Measurements from ENCODE around the gene MAX.

MAX gene

DNA sequence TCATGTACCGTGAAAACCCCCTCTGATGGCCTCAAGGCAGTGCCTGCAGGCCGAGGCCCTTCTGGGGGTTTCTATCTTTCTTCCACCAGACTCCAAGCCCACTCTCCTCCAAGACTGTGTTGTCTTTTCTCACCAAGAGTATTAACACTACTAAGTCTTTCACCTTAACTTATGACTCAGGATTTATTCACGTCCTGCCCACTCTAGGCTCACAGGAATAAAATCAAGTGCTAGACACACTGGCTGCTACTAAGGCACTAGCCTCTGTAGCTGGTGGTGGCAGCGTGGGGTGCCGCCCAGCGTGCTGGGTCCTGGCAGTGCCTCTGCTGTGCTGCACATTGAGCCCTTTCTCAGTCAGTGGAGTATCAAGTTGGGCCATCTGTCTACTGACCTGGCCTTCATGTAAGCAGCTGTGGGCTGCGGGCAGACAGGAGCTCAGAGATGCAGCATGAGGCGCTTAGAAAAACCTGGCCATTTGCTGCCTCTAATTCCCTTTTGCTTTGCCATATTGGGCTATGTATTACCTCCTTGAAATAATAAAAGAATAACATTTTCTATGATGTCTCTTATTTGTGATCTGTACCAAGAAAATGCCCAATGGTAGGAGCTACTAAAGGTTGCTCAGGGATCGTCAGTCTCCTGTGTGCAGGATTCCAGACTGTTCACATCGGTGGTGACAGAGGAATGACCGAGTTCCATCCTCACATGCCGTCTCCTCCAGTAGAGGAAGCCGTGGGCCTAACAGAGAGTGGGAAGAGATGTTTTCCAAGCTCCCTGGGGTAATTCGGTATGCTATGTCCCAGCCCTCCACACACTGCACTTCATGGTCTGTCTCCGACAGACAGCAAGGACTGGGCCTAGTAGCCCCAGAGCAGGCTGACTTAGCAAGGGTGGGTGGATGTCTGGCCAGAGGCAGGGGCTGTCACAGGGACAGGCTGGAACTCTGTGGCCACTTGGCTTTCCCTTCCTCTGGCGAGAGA lies 39.9 kb downstream of the MAX start:
- no peak overlapping the region for H3K4me3 ChIP-seq (replicated peaks; ENCODE audit: low read depth, low read length)
- DNase-seq (ENCODE audit: low read depth), result no peak
- TF ChIP-seq, protein P1, sequence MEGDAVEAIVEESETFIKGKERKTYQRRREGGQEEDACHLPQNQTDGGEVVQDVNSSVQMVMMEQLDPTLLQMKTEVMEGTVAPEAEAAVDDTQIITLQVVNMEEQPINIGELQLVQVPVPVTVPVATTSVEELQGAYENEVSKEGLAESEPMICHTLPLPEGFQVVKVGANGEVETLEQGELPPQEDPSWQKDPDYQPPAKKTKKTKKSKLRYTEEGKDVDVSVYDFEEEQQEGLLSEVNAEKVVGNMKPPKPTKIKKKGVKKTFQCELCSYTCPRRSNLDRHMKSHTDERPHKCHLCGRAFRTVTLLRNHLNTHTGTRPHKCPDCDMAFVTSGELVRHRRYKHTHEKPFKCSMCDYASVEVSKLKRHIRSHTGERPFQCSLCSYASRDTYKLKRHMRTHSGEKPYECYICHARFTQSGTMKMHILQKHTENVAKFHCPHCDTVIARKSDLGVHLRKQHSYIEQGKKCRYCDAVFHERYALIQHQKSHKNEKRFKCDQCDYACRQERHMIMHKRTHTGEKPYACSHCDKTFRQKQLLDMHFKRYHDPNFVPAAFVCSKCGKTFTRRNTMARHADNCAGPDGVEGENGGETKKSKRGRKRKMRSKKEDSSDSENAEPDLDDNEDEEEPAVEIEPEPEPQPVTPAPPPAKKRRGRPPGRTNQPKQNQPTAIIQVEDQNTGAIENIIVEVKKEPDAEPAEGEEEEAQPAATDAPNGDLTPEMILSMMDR (IDR thresholded peaks at IDR 0.05; ENCODE audit: low read length, missing control alignments), result no peak

DNA sequence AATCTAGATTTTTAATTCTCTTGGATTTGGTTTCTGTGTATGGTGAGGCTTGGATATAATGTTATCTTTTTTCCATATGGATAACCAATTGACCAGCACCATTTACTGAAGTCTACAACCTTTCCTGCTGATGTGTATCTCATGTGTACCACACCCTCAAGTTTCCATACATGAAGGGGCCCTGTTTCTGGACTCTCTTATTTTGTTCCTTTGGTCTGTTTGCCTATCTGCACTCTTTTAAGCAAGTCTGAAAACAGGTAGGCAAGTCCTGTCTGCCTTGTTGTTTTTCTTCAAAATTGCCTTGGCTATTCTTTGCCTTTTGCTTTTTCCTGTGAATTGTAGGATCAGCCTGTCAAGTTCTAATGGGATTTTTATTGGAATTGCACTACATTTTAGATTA lies 44.6 kb downstream of the MAX start:
- DNase-seq (ENCODE audit: low read depth), result no peak
- TF ChIP-seq, protein P1 (IDR thresholded peaks at IDR 0.05; ENCODE audit: low read length, missing control alignments), result no peak
- no peak overlapping the region for H3K4me3 ChIP-seq (replicated peaks; ENCODE audit: low read depth, low read length)

DNA sequence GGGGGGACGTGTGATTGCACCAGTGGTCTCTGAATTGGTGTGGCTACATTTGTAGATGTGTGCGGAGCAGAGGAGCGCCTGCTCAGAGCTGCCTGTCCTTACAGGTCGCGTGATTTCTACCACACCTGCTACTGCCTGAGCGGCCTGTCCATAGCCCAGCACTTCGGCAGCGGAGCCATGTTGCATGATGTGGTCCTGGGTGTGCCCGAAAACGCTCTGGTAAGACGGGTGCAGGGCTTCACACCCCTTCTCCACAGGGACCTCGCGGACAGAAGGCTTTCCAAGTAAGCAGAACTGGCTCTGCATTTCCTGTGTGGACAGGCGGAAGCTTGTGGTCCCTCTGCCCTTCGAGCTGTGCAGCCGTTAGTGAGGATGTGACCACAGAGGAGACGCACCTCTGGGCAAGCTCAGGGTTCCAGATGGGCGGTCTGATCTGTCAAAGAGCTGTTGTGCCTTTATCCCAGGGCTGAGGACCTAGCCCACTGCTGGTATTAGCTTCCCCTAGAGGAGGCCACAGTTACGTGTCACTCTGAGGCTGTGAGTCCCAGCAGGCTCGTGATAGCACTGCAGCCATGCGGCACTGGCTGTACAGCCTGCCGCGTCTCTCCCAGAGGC lies 47.7 kb downstream of the MAX start:
- H3K4me3 ChIP-seq (replicated peaks; ENCODE audit: low read depth, low read length), result no peak overlapping the region
- TF ChIP-seq, protein P1 (IDR thresholded peaks at IDR 0.05; ENCODE audit: low read length, missing control alignments), result no peak
- no peak for DNase-seq (ENCODE audit: low read depth)

DNA sequence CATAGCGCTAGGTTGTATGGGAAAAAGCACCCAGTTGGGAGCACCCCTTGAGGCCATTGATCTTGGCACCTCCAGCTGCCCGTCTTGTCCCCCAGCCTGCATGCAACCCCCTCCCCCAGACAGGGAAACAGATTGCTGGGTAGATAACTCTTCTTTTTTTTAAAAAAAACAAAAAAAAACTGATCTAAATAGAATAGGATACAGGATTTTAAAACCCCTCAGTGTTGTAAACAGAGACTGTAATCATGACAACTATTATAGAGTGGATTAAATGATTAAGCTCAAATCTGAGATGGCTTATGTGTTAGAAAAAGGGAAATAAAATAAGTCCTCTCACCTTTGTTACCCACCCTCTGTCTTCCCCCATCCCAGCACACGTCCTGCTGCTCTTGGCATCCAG lies 48.9 kb downstream of the MAX start:
- TF ChIP-seq, protein P1 (IDR thresholded peaks at IDR 0.05; ENCODE audit: low read length, missing control alignments), result no peak
- DNase-seq (ENCODE audit: low read depth), result no peak
- H3K4me3 ChIP-seq (replicated peaks; ENCODE audit: low read depth, low read length), result no peak overlapping the region

DNA sequence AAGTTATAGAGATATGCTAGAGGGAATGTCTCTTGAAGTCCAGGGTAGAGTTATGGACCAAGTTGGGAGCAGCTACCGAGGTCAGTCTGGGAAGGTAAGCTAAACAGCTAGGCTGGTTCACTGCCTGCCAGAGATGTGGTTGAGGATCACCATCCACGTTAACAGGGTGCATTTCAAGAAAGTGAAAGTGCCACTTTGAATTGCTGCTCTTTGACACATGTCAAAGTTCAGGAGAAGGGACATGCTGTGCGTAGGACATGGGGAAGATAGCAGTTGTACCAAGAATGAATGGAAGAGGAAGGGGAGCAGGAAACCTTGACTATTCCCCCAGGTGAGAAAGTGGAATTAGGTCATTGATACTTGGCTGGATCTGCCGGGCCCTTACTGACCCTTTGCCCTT lies 49.5 kb downstream of the MAX start:
- no peak for DNase-seq (ENCODE audit: low read depth)
- TF ChIP-seq, protein P1 (IDR thresholded peaks at IDR 0.05; ENCODE audit: low read length, missing control alignments), result no peak
- H3K4me3 ChIP-seq (replicated peaks; ENCODE audit: low read depth, low read length), result no peak overlapping the region

DNA sequence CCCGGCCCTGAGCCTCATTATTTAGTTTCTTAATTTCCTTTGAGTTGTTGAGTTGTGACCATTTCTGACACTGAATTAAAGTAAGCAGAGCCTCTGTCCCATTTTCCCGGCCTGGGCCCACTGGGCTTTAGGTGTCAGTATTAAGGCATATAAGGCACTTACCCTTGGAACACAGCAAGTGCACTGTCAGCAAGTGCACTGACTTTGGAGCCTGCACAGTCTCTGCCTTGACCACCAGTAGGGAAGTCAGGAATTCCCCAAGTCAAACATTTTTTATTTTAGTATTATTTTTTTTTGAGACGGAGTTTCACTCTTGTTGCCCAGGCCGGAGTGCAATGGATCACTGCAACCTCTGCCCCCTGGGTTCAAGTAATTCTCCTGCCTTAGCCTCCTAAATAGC lies 56.6 kb downstream of the MAX start:
- no peak for DNase-seq (ENCODE audit: low read depth)
- no peak overlapping the region for H3K4me3 ChIP-seq (replicated peaks; ENCODE audit: low read depth, low read length)
- TF ChIP-seq, protein P1 (IDR thresholded peaks at IDR 0.05; ENCODE audit: low read length, missing control alignments), result no peak

Measured in fibroblast of pulmonary artery (primary cell).